Activated CD4-positive, alpha-beta memory T cell treated with anti-CD3 and anti-CD28 coated beads for 36 hours (primary cell): Measurements from ENCODE around the gene FARP1. TPM values are rescaled to one million over a fixed set of nuclear protein-coding genes. Genes with fewer than 3 reads are reported as not detected.

Experiments
- CTCF ChIA-PET: fragments of 350-600 bp; sonication (Branson Sonifier 250); formaldehyde crosslinking; loops from one replicate; lab custom pipeline; 2021; ENCODE audit warnings: antibody characterized with exemption, inconsistent platforms; lab: Charles Lee
- POLR2A ChIA-PET: fragments of 350-600 bp; sonication (Branson Sonifier 250); formaldehyde crosslinking; loops from one replicate; lab custom pipeline; 2021; ENCODE audit warnings: antibody characterized with exemption; lab: Charles Lee
- DNase-seq: peaks from one replicate; pipeline ENCODE4 v3.0.0-alpha.2; 2020
- H3K27ac Mint-ChIP-seq: one replicate; pipeline ENCODE4 v1.8.0; 2021; ENCODE audit warnings: mixed read lengths
- H3K27me3 Mint-ChIP-seq: one replicate; pipeline ENCODE4 v1.8.0; 2021; ENCODE audit warnings: mixed read lengths
- H3K36me3 Mint-ChIP-seq: one replicate; pipeline ENCODE4 v1.8.0; 2021; ENCODE audit warnings: mixed read lengths
- H3K4me1 Mint-ChIP-seq: one replicate; pipeline ENCODE4 v1.8.0; 2021; ENCODE audit warnings: low read depth, mixed read lengths
- H3K4me3 Mint-ChIP-seq: one replicate; pipeline ENCODE4 v1.8.0; 2021; ENCODE audit warnings: mild to moderate bottlenecking, mixed read lengths
- H3K9me3 Mint-ChIP-seq: one replicate; pipeline ENCODE4 v1.8.0; 2021; ENCODE audit warnings: mixed read lengths
- intact Hi-C: fragments of 100-400 bp; cut with micrococcal nuclease; formaldehyde crosslinking; loops from one replicate; pipeline ENCODE4 v1.15.1; 2023
- total RNA-seq, 2 experiments: library from RNA; stranded (reverse); gene quantifications; one replicate each; pipeline ENCODE4 v1.2.3, GENCODE V29; 2021

Gene FARP1
- total RNA-seq, 2 experiments from 2014 or later, result 0.56 to 0.64 TPM

GRCh38 chr13:98338310-98338709 lies 195.4 kb downstream of the FARP1 start:
- DNase-seq, result no peak
- peaks cover 16% of the 10 kb centered on the region for H3K27me3 Mint-ChIP-seq
- no peak overlapping the region for H3K27ac Mint-ChIP-seq
- H3K4me1 Mint-ChIP-seq, result no peaks in the 10 kb centered on the region
- intact Hi-C loops, result no loop called here
- ChIA-PET CTCF (no interaction called here), POLR2A (no interaction called here)
- no peak overlapping the region for H3K4me3 Mint-ChIP-seq
- H3K9me3 Mint-ChIP-seq, result peaks cover 6% of the 10 kb centered on the region
- H3K36me3 Mint-ChIP-seq, result no peaks in the 10 kb centered on the region

- POLR2A ChIA-PET, result no interaction called here
- CTCF ChIA-PET, result no interaction called here
These were observed 197.0 kb downstream of the FARP1 start for GRCh38 chr13:98339684-98340425.

GRCh38 chr13:98342953-98343352 lies 200.1 kb downstream of the FARP1 start:
- Mint-ChIP-seq H3K4me3 (no peak overlapping the region), H3K9me3 (no peaks in the 10 kb centered on the region), H3K27me3 (peaks cover 11% of the 10 kb centered on the region), H3K27ac (no peak overlapping the region), H3K4me1 (no peaks in the 10 kb centered on the region), H3K36me3 (no peaks in the 10 kb centered on the region)
- intact Hi-C loops, result no loop called here
- ChIA-PET CTCF (no interaction called here), POLR2A (no interaction called here)
- no peak for DNase-seq

More at GRCh38 chr13:98339684-98340425, 197.0 kb downstream of the FARP1 start:
- Mint-ChIP-seq H3K36me3 (no peaks in the 10 kb centered on the region), H3K4me3 (no peak overlapping the region), H3K9me3 (peaks cover 6% of the 10 kb centered on the region), H3K27me3 (peaks cover 14% of the 10 kb centered on the region), H3K4me1 (no peaks in the 10 kb centered on the region), H3K27ac (no peak overlapping the region)
- intact Hi-C loops, result no loop called here
- no peak for DNase-seq

GRCh38 chr13:98343461-98343860 lies 200.6 kb downstream of the FARP1 start:
- Mint-ChIP-seq H3K27me3 (peaks cover 7% of the 10 kb centered on the region), H3K9me3 (no peaks in the 10 kb centered on the region), H3K4me1 (no peaks in the 10 kb centered on the region), H3K27ac (no peak overlapping the region), H3K4me3 (no peak overlapping the region), H3K36me3 (no peaks in the 10 kb centered on the region)
- ChIA-PET POLR2A (no interaction called here), CTCF (no interaction called here)
- intact Hi-C loops, result no loop called here
- DNase-seq, result no peak

- Mint-ChIP-seq H3K27me3 (peaks cover 3% of the 10 kb centered on the region), H3K36me3 (no peaks in the 10 kb centered on the region), H3K27ac (no peak overlapping the region), H3K9me3 (no peaks in the 10 kb centered on the region), H3K4me1 (no peaks in the 10 kb centered on the region), H3K4me3 (no peak overlapping the region)
- CTCF ChIA-PET, result interaction anchor here (1.0 kb wide), 1 partner anchor 309 kb away, joined by 3 read pairs; no protein-coding TSS in a partner anchor
- POLR2A ChIA-PET, result no interaction called here
- no peak for DNase-seq
- intact Hi-C loops, result loop anchor here (2.0 kb wide), 1 partner anchor 328 kb away; no protein-coding TSS in a partner anchor
These were observed 201.5 kb downstream of the FARP1 start for GRCh38 chr13:98344392-98344791.

GRCh38 chr13:98345107-98345935 lies 202.4 kb downstream of the FARP1 start:
- Mint-ChIP-seq H3K4me1 (no peaks in the 10 kb centered on the region), H3K36me3 (no peaks in the 10 kb centered on the region), H3K27me3 (peaks cover 3% of the 10 kb centered on the region), H3K9me3 (no peaks in the 10 kb centered on the region), H3K27ac (no peak overlapping the region), H3K4me3 (no peak overlapping the region)
- peak; percentile 12 for DNase-seq
- intact Hi-C loops, result loop anchor here (2.0 kb wide), 1 partner anchor 327 kb away; no protein-coding TSS in a partner anchor
- CTCF ChIA-PET, result interaction anchor here (1.0 kb wide), 1 partner anchor 308 kb away, joined by 3 read pairs; no protein-coding TSS in a partner anchor
- POLR2A ChIA-PET, result no interaction called here

GRCh38 chr13:98346904-98347636 lies 204.2 kb downstream of the FARP1 start:
- no peak for DNase-seq
- POLR2A ChIA-PET, result interaction anchor here (1.0 kb wide), 1 partner anchor 14 kb away, joined by 3 read pairs; no protein-coding TSS in a partner anchor
- no peak overlapping the region for H3K4me3 Mint-ChIP-seq
- H3K36me3 Mint-ChIP-seq, result no peaks in the 10 kb centered on the region
- no peaks in the 10 kb centered on the region for H3K27me3 Mint-ChIP-seq
- CTCF ChIA-PET, result no interaction called here
- no peaks in the 10 kb centered on the region for H3K9me3 Mint-ChIP-seq
- H3K4me1 Mint-ChIP-seq, result no peaks in the 10 kb centered on the region
- H3K27ac Mint-ChIP-seq, result no peak overlapping the region
- intact Hi-C loops, result no loop called here

- DNase-seq, result no peak
- Mint-ChIP-seq H3K4me1 (no peaks in the 10 kb centered on the region), H3K9me3 (no peaks in the 10 kb centered on the region), H3K27me3 (no peaks in the 10 kb centered on the region), H3K27ac (no peak overlapping the region), H3K36me3 (no peaks in the 10 kb centered on the region), H3K4me3 (no peak overlapping the region)
- intact Hi-C loops, result no loop called here
- CTCF ChIA-PET, result no interaction called here
- POLR2A ChIA-PET, result no interaction called here
These were observed 204.9 kb downstream of the FARP1 start for GRCh38 chr13:98347756-98348155.

GRCh38 chr13:98348466-98349200 lies 205.7 kb downstream of the FARP1 start:
- H3K27me3 Mint-ChIP-seq, result no peaks in the 10 kb centered on the region

GRCh38 chr13:98349731-98350305 lies 206.9 kb downstream of the FARP1 start:
- Mint-ChIP-seq H3K4me3 (no peak overlapping the region), H3K9me3 (no peaks in the 10 kb centered on the region), H3K27ac (no peak overlapping the region), H3K27me3 (no peaks in the 10 kb centered on the region), H3K36me3 (no peaks in the 10 kb centered on the region), H3K4me1 (no peaks in the 10 kb centered on the region)
- CTCF ChIA-PET, result no interaction called here
- intact Hi-C loops, result no loop called here
- POLR2A ChIA-PET, result no interaction called here
- DNase-seq, result no peak

More at GRCh38 chr13:98348466-98349200, 205.7 kb downstream of the FARP1 start:
- ChIA-PET CTCF (no interaction called here), POLR2A (no interaction called here)
- no peak for DNase-seq
- H3K4me3 Mint-ChIP-seq, result no peak overlapping the region
- intact Hi-C loops, result no loop called here
- no peaks in the 10 kb centered on the region for H3K9me3 Mint-ChIP-seq
- H3K27ac Mint-ChIP-seq, result no peak overlapping the region
- H3K36me3 Mint-ChIP-seq, result no peaks in the 10 kb centered on the region
- H3K4me1 Mint-ChIP-seq, result no peaks in the 10 kb centered on the region

- Mint-ChIP-seq H3K36me3 (no peaks in the 10 kb centered on the region), H3K9me3 (no peaks in the 10 kb centered on the region), H3K4me3 (no peak overlapping the region), H3K4me1 (no peaks in the 10 kb centered on the region), H3K27ac (no peak overlapping the region), H3K27me3 (no peaks in the 10 kb centered on the region)
- ChIA-PET POLR2A (no interaction called here), CTCF (interaction anchor here (0.6 kb wide), 1 partner anchor 1226 kb away, joined by 3 read pairs; no protein-coding TSS in a partner anchor)
- DNase-seq, result no peak
- intact Hi-C loops, result no loop called here
These were observed 207.9 kb downstream of the FARP1 start for GRCh38 chr13:98350746-98351330.
